NCI-H1930 (cell line): ENCODE measurements around the gene GNG7.
"Not testable (repeated sequence)": the region's sequence is repeated elsewhere in the genome, so short reads cannot be mapped to it uniquely, and the experiment has no call there.

Source experiments
- DNase-seq, 2 experiments: peaks; one replicate each; lab custom pipeline; 2025; lab: John Stamatoyannopoulos, UW

Gene GNG7

DNA sequence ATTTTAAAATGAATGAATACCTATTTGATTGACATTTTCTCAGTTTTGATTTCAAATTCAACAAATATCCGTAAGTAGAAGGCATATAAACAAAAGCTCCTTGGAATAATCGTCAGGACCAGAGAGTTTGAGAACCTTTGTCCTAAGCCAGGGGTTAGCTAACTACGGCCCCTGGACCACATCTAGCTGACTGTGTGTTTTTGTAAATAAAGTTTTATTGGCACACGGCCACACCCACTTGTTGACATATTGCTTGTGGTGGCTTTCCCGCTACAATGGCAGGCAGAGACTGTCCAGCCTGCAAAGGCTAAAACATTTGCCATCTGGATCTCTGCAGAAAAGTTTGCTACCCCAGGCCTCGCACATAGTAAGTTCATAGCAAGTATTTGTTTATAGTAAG, 83.4 kb downstream of the GNG7 start:
- no peak for DNase-seq

- no peak for DNase-seq
Observed at GRCh38 chr19:2618611-2619010, 83.9 kb downstream of the GNG7 start.

DNA sequence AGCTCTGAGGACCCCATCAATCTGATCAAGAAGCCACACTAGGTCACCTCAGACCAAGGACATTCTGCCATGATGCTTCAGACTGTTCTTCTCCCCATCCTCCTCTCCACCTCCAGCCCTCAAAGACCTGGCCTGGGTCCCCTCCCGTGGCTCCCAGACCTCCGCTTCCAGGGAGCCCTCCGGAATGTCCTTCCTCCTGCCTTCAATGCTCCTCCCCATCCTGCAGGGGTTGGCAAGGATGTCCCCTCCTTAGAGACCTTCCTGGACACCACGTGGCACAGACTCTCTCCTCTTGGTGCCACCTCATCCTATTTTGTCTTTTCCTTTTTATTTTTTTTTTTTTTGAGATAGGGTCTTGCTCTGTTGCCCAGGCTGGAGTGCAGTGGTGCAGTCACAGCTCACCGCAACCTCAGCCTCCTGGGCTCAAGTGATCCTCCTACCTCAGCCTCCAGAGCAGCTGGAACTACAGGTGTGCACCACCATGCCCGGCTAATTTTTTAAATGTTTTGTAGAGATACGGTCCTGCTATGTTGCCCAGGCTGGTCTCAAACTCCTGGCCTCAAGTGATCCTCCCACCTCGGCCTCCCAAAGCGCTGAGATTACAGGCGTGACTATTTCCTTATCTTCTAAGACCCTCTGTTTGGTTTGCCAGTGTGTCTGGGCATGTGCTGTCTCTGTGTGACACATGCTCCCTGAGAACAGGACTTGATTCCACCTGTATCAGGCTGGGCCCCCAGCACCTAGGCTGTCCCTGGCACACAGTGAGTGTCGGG, 84.9 kb downstream of the GNG7 start:
- DNase-seq = no peak

DNA sequence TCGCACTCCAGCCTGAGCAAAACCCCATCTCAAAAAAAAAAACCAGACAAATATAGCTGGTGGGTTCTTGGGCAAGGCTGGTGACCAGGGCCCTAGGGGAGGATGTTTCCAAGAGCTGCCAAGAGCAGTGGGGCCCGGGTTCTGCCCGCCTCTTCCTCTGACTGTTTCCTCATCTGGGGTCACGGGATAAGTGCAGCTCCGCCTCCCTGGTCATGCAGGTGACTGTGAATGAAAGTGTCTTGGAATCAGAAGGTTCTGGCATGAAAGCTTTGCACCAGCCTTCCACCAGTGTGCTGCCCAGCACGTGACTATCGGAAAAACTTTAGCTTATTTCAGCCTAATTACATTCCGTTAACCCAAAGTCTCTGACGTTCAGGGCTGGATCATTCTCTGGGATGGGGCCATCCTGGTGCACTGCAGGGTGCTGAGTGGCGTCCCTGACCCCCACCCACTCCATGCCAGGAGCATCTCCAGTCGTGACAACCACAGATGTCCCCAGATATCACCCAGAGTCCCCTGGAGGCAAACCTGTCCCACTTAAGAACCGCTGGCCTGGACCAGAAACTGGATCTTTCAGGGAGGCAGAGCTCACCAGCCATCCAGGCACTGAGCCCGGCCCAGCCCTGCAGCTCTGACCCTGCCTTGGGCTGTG, 85.6 kb downstream of the GNG7 start:
- DNase-seq = no peak

- no peak for DNase-seq
Observed at GRCh38 chr19:2615782-2616181, 86.7 kb downstream of the GNG7 start.

GRCh38 chr19:2613507-2614295, 88.8 kb downstream of the GNG7 start:
- peak in 1 of 2 experiments; percentile 32 for DNase-seq

DNA sequence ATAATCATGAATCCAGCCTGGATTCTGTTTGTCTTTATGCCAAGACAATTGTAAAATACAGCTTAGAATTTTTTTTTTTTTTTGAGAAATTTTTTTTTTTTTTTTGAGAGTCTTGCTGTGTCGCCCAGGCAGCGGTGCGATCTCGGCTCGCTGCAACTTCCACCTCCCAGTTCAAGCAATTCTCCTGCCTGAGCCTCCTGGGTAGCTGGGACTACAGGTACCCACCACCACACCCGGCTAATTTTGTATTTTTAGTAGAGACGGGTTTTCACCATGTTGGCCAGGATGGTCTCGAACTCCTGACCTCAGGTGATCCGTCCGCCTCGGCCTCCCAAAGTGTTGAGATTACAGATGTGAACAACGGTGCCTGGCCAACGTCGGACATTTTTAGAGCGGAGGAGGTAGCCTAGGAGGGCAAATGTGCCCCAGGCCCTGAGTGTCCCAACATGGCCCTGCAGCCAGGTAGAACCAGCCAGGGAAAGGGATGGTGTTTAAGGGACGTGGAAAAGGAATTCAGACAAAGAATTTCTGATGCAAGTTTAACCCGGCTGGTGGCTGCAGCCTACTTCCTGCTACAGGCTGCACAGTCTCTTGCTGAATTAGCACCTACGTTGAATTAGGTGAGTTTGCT, 89.8 kb downstream of the GNG7 start:
- no peak for DNase-seq

DNA sequence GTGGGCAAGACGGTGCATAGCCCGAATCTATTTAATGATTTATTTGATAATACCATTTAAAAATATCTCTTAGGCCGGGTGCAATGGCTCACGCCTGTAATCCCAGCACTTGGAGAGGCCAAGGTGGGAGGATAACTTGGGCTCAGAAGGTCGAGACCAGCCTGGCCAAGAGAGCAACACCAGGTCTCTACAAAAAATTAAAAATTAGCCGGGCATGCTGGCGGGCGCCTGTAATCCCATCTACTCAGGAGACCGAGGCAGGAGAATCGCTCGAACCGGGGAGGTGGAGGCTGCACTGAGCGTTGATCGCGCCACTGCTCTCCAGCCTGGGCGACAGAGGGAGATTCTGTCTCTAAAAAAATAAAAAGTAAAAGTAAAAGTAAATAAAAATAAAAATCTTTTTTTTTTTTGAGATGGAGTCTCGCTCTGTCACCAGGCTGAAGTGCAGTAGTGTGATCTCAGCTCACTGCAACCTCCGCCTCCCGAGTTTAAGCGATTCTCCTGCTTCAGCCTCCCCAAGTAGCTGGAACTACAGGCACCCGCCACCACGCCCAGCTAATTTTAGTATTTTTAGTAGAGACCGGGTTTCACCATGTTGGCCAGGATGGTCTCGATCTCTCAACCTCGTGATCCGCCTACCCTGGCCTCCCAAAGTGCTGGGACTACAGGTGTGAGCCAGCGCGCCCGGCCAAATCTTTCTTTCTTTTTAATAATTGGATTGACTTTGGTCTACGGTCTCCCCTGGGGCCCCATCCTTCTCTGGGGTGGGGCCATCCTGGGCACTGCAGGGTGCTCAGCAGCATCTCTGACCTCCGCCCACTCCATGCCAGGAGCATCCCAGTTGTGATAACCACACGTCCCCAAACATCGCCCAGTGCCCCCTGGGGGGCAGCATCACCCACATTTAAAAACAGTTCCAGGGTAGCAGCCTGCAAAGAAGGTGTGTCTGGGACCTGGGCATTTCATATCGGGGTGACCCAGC, 90.7 kb downstream of the GNG7 start:
- DNase-seq = no peak

DNA sequence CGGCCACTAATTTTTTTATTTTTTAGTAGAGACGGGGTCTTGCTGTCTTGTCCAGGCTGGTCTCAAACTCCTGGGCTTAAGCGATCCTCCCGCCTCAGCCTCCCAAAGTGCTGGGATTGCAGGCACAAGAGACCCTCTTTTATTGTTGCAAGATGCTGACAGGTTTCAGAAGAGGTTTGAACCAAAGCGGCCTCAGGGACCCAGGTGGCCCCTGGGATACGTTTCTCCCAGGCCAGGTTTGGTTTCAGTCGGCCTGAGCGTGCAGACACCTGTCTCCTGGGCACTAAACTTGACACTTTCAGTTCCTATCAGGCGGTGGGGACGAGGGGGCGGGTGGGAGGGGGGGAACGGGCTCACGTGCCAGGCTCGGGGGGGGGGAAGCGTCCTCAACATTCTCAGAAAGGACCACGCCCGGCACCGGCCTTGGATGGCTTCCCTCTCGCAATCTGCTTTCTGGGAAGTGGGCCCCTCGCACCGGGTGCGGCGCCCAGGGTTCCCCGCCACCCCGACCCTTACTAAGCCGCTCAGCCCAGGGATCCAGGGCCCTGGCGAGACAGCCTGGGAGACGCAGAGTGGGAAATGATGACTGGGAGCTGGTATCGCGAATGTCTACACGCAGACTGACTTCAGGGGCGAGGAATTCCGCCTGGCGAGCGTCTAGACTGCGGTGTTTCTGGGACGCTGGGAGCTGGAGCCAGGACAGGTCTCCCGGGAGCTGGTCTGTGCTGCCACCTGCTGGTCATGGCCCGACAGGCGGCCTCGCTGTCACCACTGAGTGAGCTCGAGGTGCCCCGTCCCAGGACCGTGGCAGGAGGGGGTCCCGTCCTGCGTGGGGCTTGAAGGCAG, 91.6 kb downstream of the GNG7 start:
- peak; percentile 27 to 68 for DNase-seq

- DNase-seq = no peak
Observed at GRCh38 chr19:2609389-2610116, 92.9 kb downstream of the GNG7 start.

GRCh38 chr19:2609034-2609388, 93.5 kb downstream of the GNG7 start:
- DNase-seq = not testable (repeated sequence)

GRCh38 chr19:2608602-2608922, 93.9 kb downstream of the GNG7 start:
- DNase-seq = no peak

DNA sequence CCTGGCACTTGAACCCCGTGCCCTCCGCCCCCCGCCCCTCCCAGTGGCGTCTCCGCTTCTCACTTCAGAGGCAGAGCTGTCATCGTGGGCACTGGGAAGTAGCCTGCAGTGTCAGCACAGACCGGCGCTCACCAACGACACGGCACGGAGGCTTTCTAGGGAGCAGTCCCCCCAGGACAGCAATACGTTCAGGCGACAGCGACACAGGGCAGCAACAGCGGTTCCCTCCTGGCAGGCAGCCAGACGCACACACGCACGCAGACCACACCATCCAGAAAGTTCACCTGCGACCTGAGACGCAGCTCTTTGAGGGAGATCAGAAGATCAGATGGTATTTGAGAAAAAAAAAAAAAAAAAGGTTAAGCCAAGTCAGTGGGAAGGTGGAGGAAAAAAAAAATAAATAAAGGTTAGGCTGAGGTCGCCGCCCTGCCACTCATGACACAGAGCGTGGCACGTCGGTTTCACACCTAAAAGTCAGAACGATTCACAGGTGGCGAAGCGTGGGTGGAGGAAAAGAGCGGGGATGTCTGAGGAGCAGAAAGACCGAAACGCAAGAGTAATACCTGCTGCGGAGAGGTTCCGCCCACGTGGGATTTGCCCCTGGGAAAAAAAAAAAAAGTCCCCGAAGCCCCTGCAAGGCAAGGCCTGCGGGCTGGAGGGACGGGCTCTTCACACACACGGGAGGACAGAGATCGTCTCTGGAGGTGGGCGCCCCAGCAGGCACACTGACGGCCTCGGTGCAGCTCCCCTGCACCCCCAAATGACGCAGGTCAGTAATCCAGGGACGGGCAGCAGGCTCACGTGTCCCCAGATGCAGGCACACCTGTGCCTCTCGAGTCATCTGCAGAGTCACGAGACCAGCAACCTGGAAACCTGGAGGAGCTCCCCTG, 94.5 kb downstream of the GNG7 start:
- no peak for DNase-seq

GRCh38 chr19:2606774-2607173, 95.7 kb downstream of the GNG7 start:
- not testable (repeated sequence) for DNase-seq

- not testable (repeated sequence) for DNase-seq
Observed at GRCh38 chr19:2605889-2606288, 96.6 kb downstream of the GNG7 start.

GRCh38 chr19:2604747-2605329, 97.7 kb downstream of the GNG7 start:
- DNase-seq = no peak

DNA sequence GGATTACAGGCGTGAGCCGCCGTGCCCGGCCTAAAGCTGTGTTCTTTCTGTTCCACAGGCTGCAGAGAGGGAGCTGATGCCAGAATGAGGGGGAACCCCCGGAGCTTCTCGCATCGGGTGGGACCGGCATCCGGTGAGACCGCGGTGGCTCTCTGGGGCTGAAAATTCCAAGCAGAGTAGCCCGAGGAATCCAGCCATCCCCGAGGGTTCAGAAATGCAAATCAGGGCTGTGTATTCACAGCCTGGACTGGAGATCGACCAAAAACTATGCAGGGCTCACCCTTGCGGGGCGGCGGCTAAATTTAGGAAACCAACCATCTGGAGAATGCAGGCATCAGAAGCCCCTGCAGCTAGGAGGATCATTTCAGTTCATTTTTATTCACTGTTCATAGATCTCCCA, 99.2 kb downstream of the GNG7 start:
- no peak for DNase-seq
